T-helper 2 cell treated with Interferon-gamma antibody and Interleukin-4, amounts not matched to agents 5 μg/mL and 100 μg/mL, for 36 hours (primary cell): Measurements from ENCODE around the gene AFAP1.
"Not testable (repeated sequence)": the region's sequence is repeated elsewhere in the genome, so short reads cannot be mapped to it uniquely, and the experiment has no call there.

Experiments used
- DNase-seq: peaks from one replicate; pipeline ENCODE4 v3.0.0; 2021; ENCODE audit warnings: low spot score
- H3K27ac Mint-ChIP-seq: one replicate; pipeline ENCODE4 v1.8.0; 2021; ENCODE audit warnings: mild to moderate bottlenecking, mixed read lengths
- H3K27me3 Mint-ChIP-seq: one replicate; pipeline ENCODE4 v1.8.0; 2021; ENCODE audit warnings: low read depth, mixed read lengths
- H3K36me3 Mint-ChIP-seq: one replicate; pipeline ENCODE4 v1.8.0; 2021; ENCODE audit warnings: low read depth, mixed read lengths
- H3K4me1 Mint-ChIP-seq: one replicate; pipeline ENCODE4 v1.8.0; 2021; ENCODE audit warnings: low read depth, mixed read lengths
- H3K4me3 Mint-ChIP-seq: one replicate; pipeline ENCODE4 v1.8.0; 2022; ENCODE audit warnings: mild to moderate bottlenecking, moderate library complexity, mixed read lengths
- H3K9me3 Mint-ChIP-seq: one replicate; pipeline ENCODE4 v1.8.0; 2021; ENCODE audit warnings: mixed read lengths

AFAP1 gene

DNA sequence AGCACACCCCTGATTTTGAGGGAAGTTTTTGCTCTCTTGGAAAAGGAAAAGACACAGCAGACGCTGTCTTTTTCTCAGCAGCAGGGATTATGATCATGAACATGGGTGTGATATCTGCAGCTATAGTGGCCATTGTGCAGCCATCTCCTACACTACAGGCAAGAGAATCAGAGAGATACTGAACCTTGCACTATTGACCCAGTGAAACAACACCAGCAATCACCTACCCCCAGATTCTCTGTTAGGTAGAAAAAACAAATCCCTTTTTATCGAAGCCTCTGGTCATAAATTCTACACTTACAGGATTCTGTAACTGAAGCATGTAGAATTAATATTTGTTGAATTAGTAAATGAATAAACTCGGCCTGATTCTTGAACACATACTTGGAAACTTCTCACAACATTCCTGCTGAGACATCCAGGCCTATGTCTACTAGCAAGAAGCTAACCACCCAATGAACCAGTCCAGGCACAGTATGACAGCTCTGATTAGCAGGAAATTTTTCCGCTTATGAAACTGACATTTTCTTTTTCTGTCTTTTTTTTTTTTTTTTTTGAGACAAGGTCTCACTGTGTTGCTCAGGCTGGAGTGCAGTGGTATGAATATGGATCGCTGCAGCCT lies 5.0 kb upstream of the AFAP1 start:
- DNase-seq, result no peak
- H3K4me1 Mint-ChIP-seq, result peaks cover 12% of the 10 kb centered on the region
- H3K36me3 Mint-ChIP-seq, result no peaks in the 10 kb centered on the region
- H3K27me3 Mint-ChIP-seq, result peaks cover 2% of the 10 kb centered on the region
- no peak overlapping the region for H3K4me3 Mint-ChIP-seq
- H3K27ac Mint-ChIP-seq, result no peak overlapping the region
- no peaks in the 10 kb centered on the region for H3K9me3 Mint-ChIP-seq

GRCh38 chr4:7943688-7944087 lies 4.0 kb upstream of the AFAP1 start:
- H3K9me3 Mint-ChIP-seq, H3K27me3 Mint-ChIP-seq, H3K4me3 Mint-ChIP-seq, H3K27ac Mint-ChIP-seq, H3K36me3 Mint-ChIP-seq, H3K4me1 Mint-ChIP-seq, DNase-seq: not testable (repeated sequence)

GRCh38 chr4:7943211-7943610 lies 3.5 kb upstream of the AFAP1 start:
- Mint-ChIP-seq H3K9me3 (no peaks in the 10 kb centered on the region), H3K36me3 (peaks cover 1% of the 10 kb centered on the region), H3K4me3 (no peak overlapping the region), H3K27me3 (peaks cover 3% of the 10 kb centered on the region), H3K27ac (no peak overlapping the region), H3K4me1 (peaks cover 7% of the 10 kb centered on the region)
- DNase-seq, result no peak

- Mint-ChIP-seq H3K27me3 (peaks cover 15% of the 10 kb centered on the region), H3K9me3 (no peaks in the 10 kb centered on the region), H3K36me3 (peaks cover 2% of the 10 kb centered on the region), H3K4me1 (peaks cover 8% of the 10 kb centered on the region), H3K4me3 (no peak overlapping the region), H3K27ac (no peak overlapping the region)
- no peak for DNase-seq
Observed at GRCh38 chr4:7941965-7942496, 2.4 kb upstream of the AFAP1 start.

DNA sequence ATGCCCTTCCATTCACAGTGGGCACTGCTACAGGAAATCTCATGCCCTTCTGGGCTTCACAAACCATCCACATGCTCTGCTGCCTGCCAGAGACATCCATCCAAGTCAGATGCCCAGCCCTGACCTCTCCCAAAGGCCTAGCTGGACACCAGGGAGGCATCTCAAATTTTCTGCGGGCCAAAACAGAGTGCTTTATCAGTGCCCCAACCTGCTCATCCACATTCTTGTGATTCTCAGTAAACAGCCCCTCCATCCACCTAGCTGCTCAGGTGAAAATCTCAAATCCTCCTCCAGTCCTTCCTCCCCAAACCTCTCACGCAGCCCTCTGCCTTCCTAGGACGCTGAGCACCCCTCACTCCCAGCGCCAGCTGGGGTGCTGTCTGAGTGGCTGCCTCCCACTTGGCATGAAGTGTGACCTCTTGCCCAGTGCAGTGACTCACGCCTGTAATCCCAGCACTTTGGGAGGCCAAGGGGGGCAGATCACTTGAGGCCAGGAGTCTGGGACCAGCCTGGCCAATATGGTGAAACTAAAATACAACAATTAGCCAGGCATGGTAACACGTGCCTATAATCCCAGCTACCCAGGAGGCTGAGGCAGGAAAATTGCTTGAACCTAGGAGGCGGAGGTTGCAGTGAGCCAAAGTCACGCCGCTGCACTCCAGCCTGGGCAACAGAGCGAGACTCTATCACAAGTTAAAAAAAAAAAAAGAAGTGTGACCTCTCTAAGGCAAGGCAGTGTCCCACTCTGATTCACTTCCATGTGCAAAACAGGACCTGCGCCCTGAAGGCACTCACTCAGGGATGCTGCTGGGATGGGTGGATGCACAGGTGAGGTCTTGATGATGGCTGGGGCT lies 1.7 kb upstream of the AFAP1 start:
- H3K4me3 Mint-ChIP-seq, result peak overlapping the region; percentile 52
- H3K4me1 Mint-ChIP-seq, result peaks cover 11% of the 10 kb centered on the region
- H3K9me3 Mint-ChIP-seq, result no peaks in the 10 kb centered on the region
- no peak for DNase-seq
- peaks cover 2% of the 10 kb centered on the region for H3K36me3 Mint-ChIP-seq
- H3K27ac Mint-ChIP-seq, result no peak overlapping the region
- peaks cover 19% of the 10 kb centered on the region for H3K27me3 Mint-ChIP-seq

GRCh38 chr4:7938609-7939376 lies 868 bp downstream of the AFAP1 start:
- peaks cover 22% of the 10 kb centered on the region for H3K27me3 Mint-ChIP-seq
- no peaks in the 10 kb centered on the region for H3K9me3 Mint-ChIP-seq
- H3K36me3 Mint-ChIP-seq, result peaks cover 2% of the 10 kb centered on the region
- H3K4me3 Mint-ChIP-seq, result peak overlapping the region; percentile 73
- peak overlapping the region; percentile 8 for H3K27ac Mint-ChIP-seq
- no peak for DNase-seq
- H3K4me1 Mint-ChIP-seq, result peaks cover 11% of the 10 kb centered on the region

DNA sequence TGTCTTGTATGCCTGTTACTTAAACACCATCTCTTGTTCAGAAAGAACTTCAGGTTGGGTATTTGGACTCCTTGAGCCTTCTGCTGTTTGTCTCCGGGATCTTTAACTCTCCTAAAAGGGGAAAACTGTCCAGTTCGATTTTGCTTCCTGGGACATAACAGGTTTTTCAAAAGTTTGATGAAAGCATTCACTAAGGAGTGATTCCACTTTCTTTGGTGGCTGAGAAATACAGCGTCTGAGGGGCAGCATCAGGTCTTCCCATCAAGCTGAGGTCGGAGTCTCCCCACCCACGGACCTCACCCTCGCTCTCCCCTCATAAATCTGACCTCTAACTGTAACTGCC lies 1.4 kb downstream of the AFAP1 start:
- Mint-ChIP-seq H3K4me1 (peaks cover 11% of the 10 kb centered on the region), H3K36me3 (peaks cover 2% of the 10 kb centered on the region), H3K4me3 (peak overlapping the region; percentile 73), H3K27me3 (peaks cover 22% of the 10 kb centered on the region), H3K27ac (peak overlapping the region; percentile 8), H3K9me3 (no peaks in the 10 kb centered on the region)
- DNase-seq, result peak; percentile 22

DNA sequence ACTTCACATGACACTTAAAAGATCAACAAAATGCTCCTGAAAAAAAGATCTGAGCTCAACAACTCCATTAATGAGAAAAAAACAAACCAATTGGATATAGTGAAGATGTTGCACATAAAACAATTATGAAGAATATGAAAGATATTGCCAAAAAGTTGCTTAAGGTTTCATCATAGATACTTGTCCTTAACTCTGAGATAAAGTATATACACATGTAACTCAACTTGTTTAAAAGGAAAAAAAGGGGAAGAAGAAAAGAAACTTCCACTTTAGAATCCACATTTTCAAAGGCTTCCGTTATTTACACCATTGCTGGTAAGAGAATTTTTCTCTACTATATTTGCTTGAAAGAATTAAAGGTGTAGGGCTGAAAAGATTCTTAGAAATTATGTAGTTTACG lies 2.7 kb downstream of the AFAP1 start:
- no peak overlapping the region for H3K4me3 Mint-ChIP-seq
- peaks cover 22% of the 10 kb centered on the region for H3K27me3 Mint-ChIP-seq
- no peak overlapping the region for H3K27ac Mint-ChIP-seq
- no peak for DNase-seq
- H3K9me3 Mint-ChIP-seq, result no peaks in the 10 kb centered on the region
- peaks cover 2% of the 10 kb centered on the region for H3K36me3 Mint-ChIP-seq
- peaks cover 11% of the 10 kb centered on the region for H3K4me1 Mint-ChIP-seq

DNA sequence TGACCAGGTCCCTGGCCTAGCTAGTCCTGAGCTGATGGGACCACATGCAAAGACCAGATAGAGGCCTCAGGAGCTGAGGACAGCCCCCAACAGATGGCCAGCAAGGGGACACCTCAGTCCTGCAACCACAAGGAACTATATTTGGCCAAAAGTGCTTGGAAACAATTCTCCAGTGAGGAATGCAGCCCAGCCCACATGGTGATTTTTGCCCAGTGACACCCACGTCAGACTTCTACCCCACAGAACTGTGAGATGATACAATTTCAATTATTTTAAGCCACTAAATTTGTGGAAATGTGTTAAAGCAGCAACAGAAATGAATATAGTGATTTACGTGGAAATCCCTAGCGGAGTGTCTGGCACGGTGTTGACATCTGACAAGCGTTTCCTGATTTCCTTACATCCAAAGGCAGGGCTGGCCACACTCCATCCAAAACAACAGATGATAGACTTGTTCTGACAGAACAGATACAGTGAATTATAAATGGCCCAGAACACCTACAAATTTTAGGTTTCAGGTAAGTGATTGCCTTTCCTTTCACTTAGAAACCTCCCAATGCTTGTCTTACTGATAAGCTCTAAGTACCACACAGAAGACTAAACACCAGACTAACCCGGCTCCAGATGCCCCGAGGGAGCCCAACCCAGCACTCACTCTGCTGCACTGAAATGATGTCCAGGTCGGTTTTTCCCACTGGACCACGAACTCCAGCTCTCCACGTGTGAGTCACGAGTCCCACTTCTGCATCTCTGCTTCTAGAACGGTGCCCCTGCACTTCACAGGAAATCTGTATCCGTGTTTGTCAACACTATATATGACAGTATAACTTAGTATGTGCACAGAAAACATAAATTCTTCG lies 5.8 kb downstream of the AFAP1 start:
- no peak for DNase-seq
- peaks cover 2% of the 10 kb centered on the region for H3K36me3 Mint-ChIP-seq
- no peak overlapping the region for H3K27ac Mint-ChIP-seq
- peaks cover 11% of the 10 kb centered on the region for H3K4me1 Mint-ChIP-seq
- no peak overlapping the region for H3K4me3 Mint-ChIP-seq
- H3K27me3 Mint-ChIP-seq, result peaks cover 22% of the 10 kb centered on the region
- no peaks in the 10 kb centered on the region for H3K9me3 Mint-ChIP-seq

- H3K27me3 Mint-ChIP-seq, result peaks cover 9% of the 10 kb centered on the region
- H3K4me1 Mint-ChIP-seq, result peaks cover 3% of the 10 kb centered on the region
- H3K36me3 Mint-ChIP-seq, result no peaks in the 10 kb centered on the region
- no peak overlapping the region for H3K4me3 Mint-ChIP-seq
- no peak overlapping the region for H3K27ac Mint-ChIP-seq
- H3K9me3 Mint-ChIP-seq, result no peaks in the 10 kb centered on the region
- DNase-seq, result no peak
Observed at GRCh38 chr4:7932287-7932686, 7.4 kb downstream of the AFAP1 start.

- Mint-ChIP-seq H3K4me3 (no peak overlapping the region), H3K36me3 (no peaks in the 10 kb centered on the region), H3K9me3 (no peaks in the 10 kb centered on the region), H3K27ac (no peak overlapping the region), H3K27me3 (no peaks in the 10 kb centered on the region), H3K4me1 (peaks cover 2% of the 10 kb centered on the region)
- DNase-seq, result no peak
Observed at GRCh38 chr4:7929118-7929951, 10.3 kb downstream of the AFAP1 start.

GRCh38 chr4:7928711-7929110 lies 10.9 kb downstream of the AFAP1 start:
- Mint-ChIP-seq H3K36me3 (no peaks in the 10 kb centered on the region), H3K4me3 (no peak overlapping the region), H3K27me3 (no peaks in the 10 kb centered on the region), H3K27ac (no peak overlapping the region), H3K9me3 (no peaks in the 10 kb centered on the region), H3K4me1 (peaks cover 2% of the 10 kb centered on the region)
- no peak for DNase-seq

DNA sequence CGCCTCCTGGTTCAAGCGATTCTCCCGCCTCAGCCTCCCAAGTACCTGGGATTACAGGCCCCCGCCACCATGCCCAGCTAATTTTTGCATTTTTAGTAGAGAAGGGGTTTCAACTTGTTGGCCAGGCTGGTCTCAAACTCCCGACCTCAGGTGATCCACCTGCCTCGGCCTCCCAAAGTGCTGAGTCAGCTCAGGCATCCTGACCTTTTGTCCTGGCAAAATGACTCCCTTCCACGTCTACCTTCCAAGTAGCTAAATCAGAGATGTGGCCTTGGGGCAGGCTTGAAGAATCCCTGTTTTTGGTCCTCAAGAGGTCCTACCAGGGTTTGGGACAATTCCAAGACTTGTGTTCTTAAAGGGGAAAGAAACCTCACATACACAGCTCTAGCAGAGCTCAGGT lies 12.8 kb downstream of the AFAP1 start:
- no peaks in the 10 kb centered on the region for H3K27me3 Mint-ChIP-seq
- no peak for DNase-seq
- H3K27ac Mint-ChIP-seq, result no peak overlapping the region
- peaks cover 2% of the 10 kb centered on the region for H3K4me1 Mint-ChIP-seq
- no peaks in the 10 kb centered on the region for H3K9me3 Mint-ChIP-seq
- no peaks in the 10 kb centered on the region for H3K36me3 Mint-ChIP-seq
- no peak overlapping the region for H3K4me3 Mint-ChIP-seq
